H9 (cell line): ENCODE results near the gene ZMIZ1. TPM values are rescaled to one million over a fixed set of nuclear protein-coding genes. Genes with fewer than 3 reads are reported as not detected.

Source experiments
- DNase-seq: peaks from one replicate; pipeline ENCODE4 v3.0.0-alpha.2; 2017
- H2AFZ ChIP-seq: one replicate; pipeline ENCODE4 v1.6.1; 2013; ENCODE audit warnings: mild to moderate bottlenecking, low read length, control low read depth, moderate library complexity
- H2AK5ac ChIP-seq: 2 replicates; pipeline ENCODE4 v1.6.1; 2013; ENCODE audit warnings: low read length, control low read depth, mixed read lengths; ENCODE audit not compliant: insufficient read length
- H2BK120ac ChIP-seq: one replicate; pipeline ENCODE4 v1.6.1; 2013; ENCODE audit warnings: low read depth, mild to moderate bottlenecking, low read length, control low read depth, inconsistent platforms; ENCODE audit not compliant: poor library complexity, severe bottlenecking
- H2BK12ac ChIP-seq: 2 replicates; pipeline ENCODE4 v1.6.1; 2013; ENCODE audit warnings: low read length, control low read depth, mixed read lengths, low read depth; ENCODE audit not compliant: insufficient read length
- H2BK15ac ChIP-seq: 2 replicates; pipeline ENCODE4 v1.6.1; 2013; ENCODE audit warnings: low read depth, low read length, control low read depth
- H2BK20ac ChIP-seq: one replicate; pipeline ENCODE4 v1.6.1; 2013; ENCODE audit warnings: low read depth, mild to moderate bottlenecking, low read length, control low read depth, inconsistent platforms; ENCODE audit not compliant: poor library complexity, severe bottlenecking
- H2BK5ac ChIP-seq: 2 replicates; pipeline ENCODE4 v1.6.1; 2013; ENCODE audit warnings: low read length, control low read depth, mixed read lengths; ENCODE audit not compliant: insufficient read length
- H3K14ac ChIP-seq: 2 replicates; pipeline ENCODE4 v1.6.1; 2013; ENCODE audit warnings: low read length, control low read depth; ENCODE audit not compliant: insufficient read depth
- H3K18ac ChIP-seq: 2 replicates; pipeline ENCODE4 v1.6.1; 2013; ENCODE audit warnings: low read depth, mild to moderate bottlenecking, mixed read lengths, low read length, control low read depth; ENCODE audit not compliant: insufficient read length
- H3K23ac ChIP-seq: 2 replicates; pipeline ENCODE4 v1.6.1; 2013; ENCODE audit warnings: low read length, control low read depth, mixed read lengths, low read depth; ENCODE audit not compliant: insufficient read length
- H3K23me2 ChIP-seq: 2 replicates; pipeline ENCODE4 v1.6.1; 2013; ENCODE audit warnings: low read depth, mild to moderate bottlenecking, mixed read lengths, low read length, control low read depth; ENCODE audit not compliant: insufficient read length, poor library complexity, severe bottlenecking
- H3K27ac ChIP-seq: 2 replicates; pipeline ENCODE4 v1.5.1; 2013; ENCODE audit warnings: low read length, control low read depth, mixed read lengths, low read depth; ENCODE audit not compliant: insufficient read length
- H3K27me3 ChIP-seq: 2 replicates; pipeline ENCODE4 v1.6.1; 2013; ENCODE audit warnings: low read length, control low read depth, inconsistent platforms; ENCODE audit not compliant: insufficient read depth
- H3K4ac ChIP-seq: 2 replicates; pipeline ENCODE4 v1.6.1; 2013; ENCODE audit warnings: low read depth, mild to moderate bottlenecking, control low read depth, inconsistent platforms, low read length, moderate library complexity
- H3K4me1 ChIP-seq: 2 replicates; pipeline ENCODE4 v1.6.1; 2013; ENCODE audit warnings: low read length, control low read depth, inconsistent platforms; ENCODE audit not compliant: insufficient read depth
- H3K4me2 ChIP-seq: 2 replicates; pipeline ENCODE4 v1.6.1; 2013; ENCODE audit warnings: low read length, control low read depth, mixed read lengths; ENCODE audit not compliant: insufficient read length, insufficient read depth
- H3K56ac ChIP-seq: 2 replicates; pipeline ENCODE4 v1.6.1; 2013; ENCODE audit warnings: low read depth, mild to moderate bottlenecking, mixed read lengths, low read length, control low read depth; ENCODE audit not compliant: insufficient read length
- H3K79me1 ChIP-seq: 2 replicates; pipeline ENCODE4 v1.6.1; 2013; ENCODE audit warnings: low read depth, mild to moderate bottlenecking, moderate library complexity, low read length, control low read depth, inconsistent platforms; ENCODE audit not compliant: insufficient read depth, poor library complexity, severe bottlenecking
- H3K79me2 ChIP-seq: 2 replicates; pipeline ENCODE4 v1.6.1; 2013; ENCODE audit warnings: low read length, control low read depth, inconsistent platforms; ENCODE audit not compliant: insufficient read depth
- H3K9ac ChIP-seq: 2 replicates; pipeline ENCODE4 v1.6.1; 2013; ENCODE audit warnings: low read length, control low read depth, mixed read lengths; ENCODE audit not compliant: insufficient read length; ENCODE audit errors: extremely low read depth
- H3K9me3 ChIP-seq: one replicate; pipeline ENCODE4 v1.6.1; 2013; ENCODE audit warnings: low read depth, low read length, inconsistent platforms; ENCODE audit not compliant: control insufficient read depth
- H3T11ph ChIP-seq: one replicate; pipeline ENCODE4 v1.6.1; 2013; ENCODE audit warnings: mild to moderate bottlenecking, low read length, control low read depth, inconsistent platforms
- H4K20me1 ChIP-seq: one replicate; pipeline ENCODE4 v1.6.1; 2013; ENCODE audit not compliant: control insufficient read depth, insufficient read length, insufficient read depth
- H4K5ac ChIP-seq: 2 replicates; pipeline ENCODE4 v1.6.1; 2013; ENCODE audit warnings: low read depth, mild to moderate bottlenecking, mixed read lengths, low read length, control low read depth; ENCODE audit not compliant: insufficient read length
- H4K8ac ChIP-seq: replicated peaks from 2 replicates; pipeline ENCODE4 v1.6.1; 2013; ENCODE audit warnings: low read length, control low read depth, mixed read lengths, low read depth; ENCODE audit not compliant: insufficient read length
- H4K91ac ChIP-seq: 2 replicates; pipeline ENCODE4 v1.6.1; 2013; ENCODE audit warnings: low read depth, mild to moderate bottlenecking, moderate library complexity, mixed read lengths, low read length, control low read depth; ENCODE audit not compliant: insufficient read length
- H3K27ac Mint-ChIP-seq, 3 experiments: 2 replicates in 2 of 3; 3 replicates in 1 of 3; pipeline ENCODE4 v1.8.0; 2020 to 2021; ENCODE audit warnings: mixed read lengths in 3 of 3, mild to moderate bottlenecking in 1 of 3, moderate library complexity in 1 of 3
- H3K27me3 Mint-ChIP-seq: 2 replicates; pipeline ENCODE4 v1.8.0; 2021; ENCODE audit warnings: low read depth, mild to moderate bottlenecking, moderate library complexity, mixed read lengths
- H3K36me3 Mint-ChIP-seq, 3 experiments: 2 replicates in 2 of 3; 3 replicates in 1 of 3; pipeline ENCODE4 v1.8.0; 2020 to 2021; ENCODE audit warnings: low read depth in 3 of 3, mixed read lengths in 3 of 3; ENCODE audit not compliant: insufficient read depth in 1 of 3
- H3K4me1 Mint-ChIP-seq, 2 experiments: 2 replicates each; pipeline ENCODE4 v1.8.0; 2020; ENCODE audit warnings: mixed read lengths in 2 of 2
- H3K4me3 Mint-ChIP-seq, 2 experiments: 2 replicates in 1 of 2; 3 replicates in 1 of 2; pipeline ENCODE4 v1.8.0; 2020 to 2021; ENCODE audit warnings: mild to moderate bottlenecking in 2 of 2, mixed read lengths in 2 of 2, moderate library complexity in 1 of 2
- H3K9me3 Mint-ChIP-seq, 2 experiments: 2 replicates in 1 of 2; 3 replicates in 1 of 2; pipeline ENCODE4 v1.8.0; 2020; ENCODE audit warnings: mild to moderate bottlenecking in 2 of 2, mixed read lengths in 2 of 2, moderate library complexity in 1 of 2
- WGBS: extraction: QIAGEN DNeasy Blood & Tissue Kit; methylation state at CpG from one replicate; pipeline ENCODE4 v1.1.7; 2013; ENCODE audit warnings: missing lambda C conversion rate, low lambda C conversion rate, mixed read lengths; ENCODE audit not compliant: insufficient read length; ENCODE audit errors: extremely low coverage; 5-methylcytosine and 5-hydroxymethylcytosine counted together
- total RNA-seq: library from RNA; stranded (reverse); gene quantifications from 2 replicates; pipeline ENCODE4 v1.2.1, GENCODE V29; 2021
- TF ChIP-seq, protein P1 (sequence below): fragments of 200-600 bp; sonication (generic); conservative IDR thresholded peaks from 3 replicates; pipeline ENCODE4 v1.8.0; 2021; ENCODE audit warnings: antibody characterized with exemption, mild to moderate bottlenecking

The ZMIZ1 gene
- total RNA-seq, 1 experiment from 2014 or later, result 36.9 TPM

DNA sequence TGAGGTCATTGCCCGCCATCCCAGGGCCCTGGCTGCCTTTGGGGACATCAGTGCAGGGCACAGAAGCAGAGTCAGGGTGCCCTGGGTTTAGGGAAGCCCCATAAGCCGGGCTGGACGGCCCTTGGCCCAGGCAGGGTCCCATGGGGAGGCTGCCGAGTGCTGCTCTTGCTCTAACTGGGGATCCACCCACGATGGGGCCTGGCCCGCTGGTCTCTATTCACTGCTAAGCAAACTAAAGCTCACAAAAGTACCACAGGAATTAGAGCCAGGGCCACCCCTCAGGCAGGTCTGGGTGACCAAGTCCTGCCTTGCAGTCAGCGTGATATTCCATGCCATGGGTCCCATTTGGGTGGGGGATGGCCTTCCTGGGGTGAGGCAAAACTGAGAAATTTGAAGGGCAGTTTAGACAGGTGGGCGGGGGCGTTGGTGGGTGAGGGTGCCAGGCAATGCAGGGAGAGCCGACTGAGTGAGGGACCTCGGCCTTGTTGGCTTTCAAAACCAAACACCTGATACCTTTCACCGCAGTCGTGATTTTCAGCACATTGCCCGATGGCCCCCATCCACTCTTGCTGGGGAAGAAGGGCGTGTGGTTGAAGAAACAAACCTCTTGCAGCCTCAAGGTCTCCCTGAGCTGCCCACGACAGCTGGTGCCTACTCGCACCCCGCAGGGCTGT lies 185.7 kb downstream of the ZMIZ1 start:
- H3K9me3 ChIP-seq, result no peaks in the 10 kb centered on the region
- no peak overlapping the region for H4K5ac ChIP-seq
- peak overlapping the region; percentile 39 for H3K14ac ChIP-seq
- no peaks in the 10 kb centered on the region for H3K79me2 ChIP-seq
- no peaks in the 10 kb centered on the region for H3K27me3 ChIP-seq
- no peak overlapping the region for H2BK12ac ChIP-seq
- Mint-ChIP-seq H3K27ac (no peak overlapping the region), H3K36me3 (peaks cover 0 to 6% (median 3%) of the 10 kb centered on the region in 3 experiments; a peak in 2 of 7 replicates), H3K27me3 (peaks cover 2% of the 10 kb centered on the region), H3K9me3 (no peaks in the 10 kb centered on the region), H3K4me1 (peaks cover 0 to 12% of the 10 kb centered on the region in 2 experiments; a peak in 2 of 4 replicates), H3K4me3 (no peak overlapping the region)
- no peak overlapping the region for H3K9ac ChIP-seq
- no peak overlapping the region for H3T11ph ChIP-seq
- TF ChIP-seq, protein P1, sequence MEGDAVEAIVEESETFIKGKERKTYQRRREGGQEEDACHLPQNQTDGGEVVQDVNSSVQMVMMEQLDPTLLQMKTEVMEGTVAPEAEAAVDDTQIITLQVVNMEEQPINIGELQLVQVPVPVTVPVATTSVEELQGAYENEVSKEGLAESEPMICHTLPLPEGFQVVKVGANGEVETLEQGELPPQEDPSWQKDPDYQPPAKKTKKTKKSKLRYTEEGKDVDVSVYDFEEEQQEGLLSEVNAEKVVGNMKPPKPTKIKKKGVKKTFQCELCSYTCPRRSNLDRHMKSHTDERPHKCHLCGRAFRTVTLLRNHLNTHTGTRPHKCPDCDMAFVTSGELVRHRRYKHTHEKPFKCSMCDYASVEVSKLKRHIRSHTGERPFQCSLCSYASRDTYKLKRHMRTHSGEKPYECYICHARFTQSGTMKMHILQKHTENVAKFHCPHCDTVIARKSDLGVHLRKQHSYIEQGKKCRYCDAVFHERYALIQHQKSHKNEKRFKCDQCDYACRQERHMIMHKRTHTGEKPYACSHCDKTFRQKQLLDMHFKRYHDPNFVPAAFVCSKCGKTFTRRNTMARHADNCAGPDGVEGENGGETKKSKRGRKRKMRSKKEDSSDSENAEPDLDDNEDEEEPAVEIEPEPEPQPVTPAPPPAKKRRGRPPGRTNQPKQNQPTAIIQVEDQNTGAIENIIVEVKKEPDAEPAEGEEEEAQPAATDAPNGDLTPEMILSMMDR, result no peak
- no CpG with 5 or more reads among the region's 18 CpGs for WGBS
- no peak overlapping the region for H3K4ac ChIP-seq
- no peaks in the 10 kb centered on the region for H3K4me1 ChIP-seq
- H3K79me1 ChIP-seq, result no peaks in the 10 kb centered on the region
- no peak overlapping the region for H2BK5ac ChIP-seq
- H3K18ac ChIP-seq, result no peak overlapping the region
- no peak overlapping the region for H3K23ac ChIP-seq
- no peak overlapping the region for H3K27ac ChIP-seq
- H4K8ac ChIP-seq, result no peak overlapping the region
- DNase-seq, result no peak
- H2AK5ac ChIP-seq, result no peak overlapping the region
- no peak overlapping the region for H4K91ac ChIP-seq
- H3K4me2 ChIP-seq, result no peak overlapping the region
- H2AFZ ChIP-seq, result no peak overlapping the region
- H3K56ac ChIP-seq, result no peak overlapping the region
- no peaks in the 10 kb centered on the region for H3K23me2 ChIP-seq
- H4K20me1 ChIP-seq, result no peaks in the 10 kb centered on the region
- H2BK20ac ChIP-seq, result no peak overlapping the region
- H2BK120ac ChIP-seq, result no peak overlapping the region
- no peak overlapping the region for H2BK15ac ChIP-seq
